Neural cell (in vitro differentiated cells): Measurements from ENCODE around the gene SPTBN1. TPM values are rescaled to one million over a fixed set of nuclear protein-coding genes. Genes with fewer than 3 reads are reported as not detected.

Source experiments
- H2AFZ ChIP-seq: fragments of 200-600, 300-800 bp; sonication (generic), shearing (Covaris generic); 2 replicates; pipeline ENCODE4 v1.6.0; 2014; ENCODE audit warnings: low read depth, mild to moderate bottlenecking, antibody characterized with exemption, low read length, moderate library complexity
- H3F3A ChIP-seq: fragments of 200-600 bp; shearing (Covaris generic); 2 replicates; pipeline ENCODE4 v1.6.1; 2016; ENCODE audit warnings: mild to moderate bottlenecking, moderate library complexity, mixed read lengths, antibody characterized with exemption, low read length; ENCODE audit not compliant: insufficient read depth, poor library complexity, severe bottlenecking
- H3K27ac ChIP-seq: fragments of 200-600, 300-800 bp; sonication (generic), shearing (Covaris generic); 2 replicates; pipeline ENCODE4 v1.5.1; 2014; ENCODE audit warnings: mild to moderate bottlenecking, low read length, moderate library complexity
- H3K27me3 ChIP-seq: fragments of 300-800, 200-600 bp; sonication (generic), shearing (Covaris generic); 2 replicates; pipeline ENCODE4 v1.6.0; 2014; ENCODE audit warnings: mild to moderate bottlenecking, low read depth, low read length, moderate library complexity; ENCODE audit not compliant: insufficient read depth
- H3K36me3 ChIP-seq: fragments of 300-800, 200-600 bp; sonication (generic), shearing (Covaris generic); 2 replicates; pipeline ENCODE4 v1.5.1; 2014; ENCODE audit warnings: mild to moderate bottlenecking, antibody characterized with exemption, low read length, moderate library complexity; ENCODE audit not compliant: insufficient read depth
- H3K4me2 ChIP-seq: fragments of 300-800, 200-600 bp; sonication (generic), shearing (Covaris generic); 2 replicates; pipeline ENCODE4 v1.6.0; 2014; ENCODE audit warnings: mild to moderate bottlenecking, low read length
- H3K4me3 ChIP-seq: fragments of 300-800, 200-600 bp; sonication (generic), shearing (Covaris generic); 2 replicates; pipeline ENCODE4 v1.5.1; 2014; ENCODE audit warnings: mild to moderate bottlenecking, low read length, moderate library complexity
- H3K79me2 ChIP-seq: fragments of 200-600 bp; shearing (Covaris generic); replicated peaks from 2 replicates; pipeline ENCODE4 v1.6.0; 2014; ENCODE audit warnings: mild to moderate bottlenecking, low read length, moderate library complexity; ENCODE audit not compliant: insufficient read depth
- H3K9ac ChIP-seq: fragments of 300-800, 200-600 bp; sonication (generic), shearing (Covaris generic); 2 replicates; pipeline ENCODE4 v1.6.1; 2016; ENCODE audit warnings: mild to moderate bottlenecking, low read length, mixed read lengths
- H3K9me2 ChIP-seq: fragments of 200-600 bp; shearing (Covaris generic); 2 replicates; pipeline ENCODE4 v1.6.1; 2016; ENCODE audit warnings: mild to moderate bottlenecking, low read length, mixed read lengths; ENCODE audit not compliant: insufficient read depth
- H3K9me3 ChIP-seq: fragments of 200-600, 300-800 bp; sonication (generic), shearing (Covaris generic); 2 replicates; pipeline ENCODE4 v1.6.1; 2016; ENCODE audit warnings: mild to moderate bottlenecking, mixed run types, low read length, moderate library complexity, mixed read lengths
- H4K20me1 ChIP-seq: fragments of 200-600 bp; shearing (Covaris generic); 2 replicates; pipeline ENCODE4 v1.6.1; 2016; ENCODE audit warnings: mild to moderate bottlenecking, mixed run types; ENCODE audit not compliant: insufficient read depth
- EP300 ChIP-seq: fragments of 450-650 bp; conservative IDR thresholded peaks from 2 replicates; pipeline ENCODE4 v1.6.1; 2014; ENCODE audit warnings: antibody characterized with exemption, mild to moderate bottlenecking, moderate library complexity; ENCODE audit not compliant: poor library complexity, severe bottlenecking
- EZH2 ChIP-seq: fragments of 200-600, 300-800 bp; shearing (Covaris generic), sonication (generic); IDR thresholded peaks from 2 replicates; pipeline ENCODE4 v1.6.1; 2014; ENCODE audit warnings: antibody characterized with exemption, low read length, borderline replicate concordance, mild to moderate bottlenecking; ENCODE audit not compliant: insufficient read depth, poor library complexity, severe bottlenecking
- MXI1 ChIP-seq: fragments of 450-650 bp; conservative IDR thresholded peaks from 2 replicates; pipeline ENCODE4 v1.6.1; 2014; ENCODE audit warnings: antibody characterized with exemption, mild to moderate bottlenecking; ENCODE audit not compliant: poor library complexity, severe bottlenecking
- POLR2AphosphoS5 ChIP-seq: IDR thresholded peaks from 2 replicates; pipeline ENCODE4 v1.6.1; 2012
- RAD21 ChIP-seq: fragments of 450-650 bp; conservative IDR thresholded peaks from 2 replicates; pipeline ENCODE4 v1.6.1; 2014; ENCODE audit warnings: antibody characterized with exemption, mild to moderate bottlenecking, moderate library complexity
- SMC3 ChIP-seq: fragments of 450-650 bp; conservative IDR thresholded peaks from 2 replicates; pipeline ENCODE4 v1.6.1; 2014; ENCODE audit warnings: antibody characterized with exemption, mild to moderate bottlenecking, moderate library complexity; ENCODE audit not compliant: poor library complexity
- TAF1 ChIP-seq: IDR thresholded peaks from 2 replicates; pipeline ENCODE4 v1.6.1; 2012; ENCODE audit warnings: low read depth
- polyA plus RNA-seq: library from polyadenylated mRNA; depleted of rRNA; stranded (reverse); fragments of >200 nt; gene quantifications from 2 replicates; pipeline ENCODE4 v1.2.3, GENCODE V29; 2014
- TF ChIP-seq, protein P1 (sequence below): fragments of 450-650 bp; IDR thresholded peaks from 2 replicates; pipeline ENCODE4 v1.5.1; 2014; ENCODE audit warnings: antibody characterized with exemption, mild to moderate bottlenecking, moderate library complexity; ENCODE audit not compliant: poor library complexity, severe bottlenecking
- TF ChIP-seq, protein P2 (sequence below): IDR thresholded peaks from 2 replicates; pipeline ENCODE4 v1.6.1; 2012; ENCODE audit warnings: borderline replicate concordance

Gene SPTBN1
- polyA plus RNA-seq, 1 donor from 2014 or later: 92.1 TPM

DNA sequence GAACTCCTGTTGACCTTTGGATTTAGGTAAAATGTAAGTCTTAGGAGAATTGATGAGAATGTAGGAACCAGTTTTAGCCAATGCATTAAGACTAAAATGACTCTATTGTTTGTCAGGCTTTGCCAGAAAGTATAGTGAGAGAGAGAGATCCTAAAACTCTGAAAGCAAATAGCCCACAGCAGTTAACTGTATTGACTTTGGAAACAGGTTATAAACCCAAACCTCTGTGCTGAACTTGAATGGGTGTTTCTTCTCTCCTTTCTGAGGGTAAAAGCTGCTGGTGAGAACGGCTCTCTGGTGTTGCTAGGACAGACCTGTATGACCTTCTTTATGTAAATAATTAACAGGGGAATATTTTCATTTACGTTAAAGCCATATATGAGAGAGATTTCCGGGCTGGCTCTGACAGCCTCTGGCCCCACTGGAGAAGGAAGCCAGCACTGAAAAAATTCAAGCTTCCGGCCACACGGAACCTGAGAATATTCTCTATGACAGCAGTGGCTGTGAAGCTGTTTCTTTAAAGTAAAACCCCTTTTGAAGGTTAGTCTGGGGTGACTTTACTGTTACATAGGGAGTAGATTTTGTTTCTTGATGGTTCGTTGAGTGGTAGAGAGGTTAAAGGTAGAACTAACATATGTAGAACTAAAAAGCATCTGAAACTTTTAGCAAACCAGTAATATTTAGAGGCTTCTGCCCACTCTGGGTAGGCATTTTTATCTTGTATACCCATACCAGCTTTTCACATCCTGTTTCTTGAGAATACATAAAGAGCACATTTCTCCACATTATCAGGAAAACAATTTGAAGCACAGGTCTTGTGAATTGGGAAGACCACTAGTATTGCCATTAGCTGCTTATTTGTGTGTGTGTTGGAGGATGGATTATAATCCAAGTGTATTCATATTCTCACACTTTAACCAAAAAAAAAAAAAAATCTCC is 123.8 kb downstream of the SPTBN1 start:
- H3K4me2 ChIP-seq: no peak overlapping the region
- no peaks in the 10 kb centered on the region for H3F3A ChIP-seq
- peaks cover 4% of the 10 kb centered on the region for H4K20me1 ChIP-seq
- H3K9me3 ChIP-seq: no peaks in the 10 kb centered on the region
- H3K9me2 ChIP-seq: no peaks in the 10 kb centered on the region
- no peak overlapping the region for H2AFZ ChIP-seq
- no peak overlapping the region for H3K4me3 ChIP-seq
- H3K36me3 ChIP-seq: no peaks in the 10 kb centered on the region
- TF ChIP-seq MXI1: no peak
- TF ChIP-seq, protein P1, sequence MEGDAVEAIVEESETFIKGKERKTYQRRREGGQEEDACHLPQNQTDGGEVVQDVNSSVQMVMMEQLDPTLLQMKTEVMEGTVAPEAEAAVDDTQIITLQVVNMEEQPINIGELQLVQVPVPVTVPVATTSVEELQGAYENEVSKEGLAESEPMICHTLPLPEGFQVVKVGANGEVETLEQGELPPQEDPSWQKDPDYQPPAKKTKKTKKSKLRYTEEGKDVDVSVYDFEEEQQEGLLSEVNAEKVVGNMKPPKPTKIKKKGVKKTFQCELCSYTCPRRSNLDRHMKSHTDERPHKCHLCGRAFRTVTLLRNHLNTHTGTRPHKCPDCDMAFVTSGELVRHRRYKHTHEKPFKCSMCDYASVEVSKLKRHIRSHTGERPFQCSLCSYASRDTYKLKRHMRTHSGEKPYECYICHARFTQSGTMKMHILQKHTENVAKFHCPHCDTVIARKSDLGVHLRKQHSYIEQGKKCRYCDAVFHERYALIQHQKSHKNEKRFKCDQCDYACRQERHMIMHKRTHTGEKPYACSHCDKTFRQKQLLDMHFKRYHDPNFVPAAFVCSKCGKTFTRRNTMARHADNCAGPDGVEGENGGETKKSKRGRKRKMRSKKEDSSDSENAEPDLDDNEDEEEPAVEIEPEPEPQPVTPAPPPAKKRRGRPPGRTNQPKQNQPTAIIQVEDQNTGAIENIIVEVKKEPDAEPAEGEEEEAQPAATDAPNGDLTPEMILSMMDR: no peak
- no peak for TF ChIP-seq POLR2AphosphoS5
- TF ChIP-seq, protein P2, sequence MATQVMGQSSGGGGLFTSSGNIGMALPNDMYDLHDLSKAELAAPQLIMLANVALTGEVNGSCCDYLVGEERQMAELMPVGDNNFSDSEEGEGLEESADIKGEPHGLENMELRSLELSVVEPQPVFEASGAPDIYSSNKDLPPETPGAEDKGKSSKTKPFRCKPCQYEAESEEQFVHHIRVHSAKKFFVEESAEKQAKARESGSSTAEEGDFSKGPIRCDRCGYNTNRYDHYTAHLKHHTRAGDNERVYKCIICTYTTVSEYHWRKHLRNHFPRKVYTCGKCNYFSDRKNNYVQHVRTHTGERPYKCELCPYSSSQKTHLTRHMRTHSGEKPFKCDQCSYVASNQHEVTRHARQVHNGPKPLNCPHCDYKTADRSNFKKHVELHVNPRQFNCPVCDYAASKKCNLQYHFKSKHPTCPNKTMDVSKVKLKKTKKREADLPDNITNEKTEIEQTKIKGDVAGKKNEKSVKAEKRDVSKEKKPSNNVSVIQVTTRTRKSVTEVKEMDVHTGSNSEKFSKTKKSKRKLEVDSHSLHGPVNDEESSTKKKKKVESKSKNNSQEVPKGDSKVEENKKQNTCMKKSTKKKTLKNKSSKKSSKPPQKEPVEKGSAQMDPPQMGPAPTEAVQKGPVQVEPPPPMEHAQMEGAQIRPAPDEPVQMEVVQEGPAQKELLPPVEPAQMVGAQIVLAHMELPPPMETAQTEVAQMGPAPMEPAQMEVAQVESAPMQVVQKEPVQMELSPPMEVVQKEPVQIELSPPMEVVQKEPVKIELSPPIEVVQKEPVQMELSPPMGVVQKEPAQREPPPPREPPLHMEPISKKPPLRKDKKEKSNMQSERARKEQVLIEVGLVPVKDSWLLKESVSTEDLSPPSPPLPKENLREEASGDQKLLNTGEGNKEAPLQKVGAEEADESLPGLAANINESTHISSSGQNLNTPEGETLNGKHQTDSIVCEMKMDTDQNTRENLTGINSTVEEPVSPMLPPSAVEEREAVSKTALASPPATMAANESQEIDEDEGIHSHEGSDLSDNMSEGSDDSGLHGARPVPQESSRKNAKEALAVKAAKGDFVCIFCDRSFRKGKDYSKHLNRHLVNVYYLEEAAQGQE: no peak
- TF ChIP-seq EZH2: no peak
- no peak for TF ChIP-seq TAF1
- no peak for TF ChIP-seq SMC3
- no peak for TF ChIP-seq RAD21
- TF ChIP-seq EP300: no peak
- peaks cover 18% of the 10 kb centered on the region for H3K79me2 ChIP-seq
- H3K27me3 ChIP-seq: no peaks in the 10 kb centered on the region
- no peak overlapping the region for H3K9ac ChIP-seq
- H3K27ac ChIP-seq: no peak overlapping the region

DNA sequence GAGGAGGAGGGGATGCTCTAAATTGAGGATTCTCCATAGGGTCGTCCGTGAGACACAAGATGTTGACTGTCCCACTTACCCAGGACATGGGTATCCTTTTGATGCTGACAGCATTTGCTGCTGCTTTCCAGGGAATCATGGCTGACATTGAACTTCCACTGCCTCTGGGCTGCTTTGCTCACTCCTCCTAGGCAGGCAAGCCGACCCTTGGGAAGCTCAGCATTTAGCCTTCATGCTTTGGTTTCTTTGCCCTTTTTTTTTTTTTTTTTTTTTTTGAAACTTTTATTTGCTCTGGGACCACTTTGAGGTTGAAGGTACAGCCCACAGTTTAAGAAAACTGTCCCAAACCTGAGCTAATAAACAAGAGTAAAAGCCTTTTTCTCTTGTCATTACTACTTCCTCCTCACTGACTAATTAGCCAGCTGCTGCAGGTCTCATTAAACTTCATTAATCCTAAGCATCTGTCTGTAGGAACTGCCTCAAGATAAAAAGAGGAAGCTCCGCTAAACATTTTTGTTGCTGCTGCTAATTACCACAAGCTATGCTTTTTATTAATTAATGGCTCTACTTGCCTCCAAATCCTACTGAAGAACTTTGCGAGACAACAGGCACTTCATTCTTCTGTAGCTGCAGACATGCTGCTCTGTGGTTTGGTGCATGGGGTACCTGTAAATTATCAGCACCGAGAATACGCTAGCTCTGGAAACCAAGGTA is 125.4 kb downstream of the SPTBN1 start:
- Histone ChIP-seq H3K9ac (no peak overlapping the region), H3K27me3 (no peaks in the 10 kb centered on the region), H3K79me2 (peaks cover 18% of the 10 kb centered on the region), H3K9me2 (no peaks in the 10 kb centered on the region), H3K36me3 (no peaks in the 10 kb centered on the region), H3K4me3 (no peak overlapping the region), H3F3A (no peaks in the 10 kb centered on the region), H2AFZ (no peak overlapping the region), H3K9me3 (no peaks in the 10 kb centered on the region), H3K4me2 (no peak overlapping the region), H4K20me1 (peaks cover 4% of the 10 kb centered on the region), H3K27ac (no peak overlapping the region)
- TF ChIP-seq POLR2AphosphoS5: no peak
- TF ChIP-seq, protein P1: no peak
